PC-3 (cell line): ENCODE results near the gene PREX1.

Experiments used
- EZH2 ChIP-seq: fragments of 300-600 bp; sonication (generic); IDR thresholded peaks from one replicate; pipeline ENCODE4 v1.6.1; 2017; ENCODE audit warnings: antibody characterized with exemption, mild to moderate bottlenecking, low read length; ENCODE audit not compliant: unreplicated experiment
- EZH2phosphoT487 ChIP-seq: fragments of 300-600 bp; sonication (generic); IDR thresholded peaks from 2 replicates; pipeline ENCODE4 v1.6.1; 2018; ENCODE audit warnings: mild to moderate bottlenecking, antibody characterized with exemption, low read length, borderline replicate concordance
- TF ChIP-seq, protein P1 (sequence below): fragments of 300-600 bp; sonication (generic); conservative IDR thresholded peaks from 2 replicates; pipeline ENCODE4 v1.5.1; 2017; ENCODE audit warnings: antibody characterized with exemption, low read depth, mild to moderate bottlenecking, low read length

DNA sequence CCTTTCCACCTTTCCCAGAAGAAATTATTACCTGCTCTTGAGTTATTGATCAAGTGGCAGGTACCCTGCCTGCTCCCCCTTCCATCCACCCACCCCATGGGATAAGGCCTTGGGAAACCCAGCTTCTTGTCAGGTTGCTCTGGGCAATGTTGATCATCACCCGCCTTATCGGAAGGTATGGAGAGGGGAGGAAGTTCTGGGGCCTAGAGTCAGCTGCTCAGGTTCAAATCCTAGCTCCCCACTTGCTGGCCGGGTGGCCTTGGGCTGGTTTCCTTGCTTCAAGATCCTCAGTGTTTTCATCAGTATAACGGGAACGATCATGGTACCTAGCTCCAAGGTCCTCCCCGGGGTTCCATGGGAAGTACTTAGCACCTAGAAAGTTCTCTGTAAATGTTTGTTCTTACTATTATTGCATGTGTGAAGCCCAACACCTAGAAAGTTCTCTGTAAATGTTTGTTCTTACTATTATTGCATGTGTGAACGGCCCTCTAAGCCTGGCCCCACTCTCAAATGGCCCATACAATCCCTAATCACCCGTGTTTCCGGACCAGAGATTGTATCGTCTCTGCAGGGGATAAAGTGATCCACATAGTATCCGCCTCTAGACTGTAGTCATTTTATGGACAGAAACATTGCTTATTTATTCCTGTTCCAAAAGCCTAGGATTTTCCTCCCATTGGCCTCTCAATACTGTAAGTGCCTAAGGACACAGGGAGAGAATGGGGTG lies 1.1 kb upstream of the PREX1 start:
- TF ChIP-seq, protein P1, sequence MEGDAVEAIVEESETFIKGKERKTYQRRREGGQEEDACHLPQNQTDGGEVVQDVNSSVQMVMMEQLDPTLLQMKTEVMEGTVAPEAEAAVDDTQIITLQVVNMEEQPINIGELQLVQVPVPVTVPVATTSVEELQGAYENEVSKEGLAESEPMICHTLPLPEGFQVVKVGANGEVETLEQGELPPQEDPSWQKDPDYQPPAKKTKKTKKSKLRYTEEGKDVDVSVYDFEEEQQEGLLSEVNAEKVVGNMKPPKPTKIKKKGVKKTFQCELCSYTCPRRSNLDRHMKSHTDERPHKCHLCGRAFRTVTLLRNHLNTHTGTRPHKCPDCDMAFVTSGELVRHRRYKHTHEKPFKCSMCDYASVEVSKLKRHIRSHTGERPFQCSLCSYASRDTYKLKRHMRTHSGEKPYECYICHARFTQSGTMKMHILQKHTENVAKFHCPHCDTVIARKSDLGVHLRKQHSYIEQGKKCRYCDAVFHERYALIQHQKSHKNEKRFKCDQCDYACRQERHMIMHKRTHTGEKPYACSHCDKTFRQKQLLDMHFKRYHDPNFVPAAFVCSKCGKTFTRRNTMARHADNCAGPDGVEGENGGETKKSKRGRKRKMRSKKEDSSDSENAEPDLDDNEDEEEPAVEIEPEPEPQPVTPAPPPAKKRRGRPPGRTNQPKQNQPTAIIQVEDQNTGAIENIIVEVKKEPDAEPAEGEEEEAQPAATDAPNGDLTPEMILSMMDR = no peak
- TF ChIP-seq EZH2 (no peak), EZH2phosphoT487 (no peak)
